Body of pancreas (tissue), 4 donors: ENCODE measurements around the gene TM2D1. TPM values are rescaled to one million over a fixed set of nuclear protein-coding genes. Genes with fewer than 3 reads are reported as not detected.

Source experiments
- ATAC-seq: fragments of 150-250 bp; one replicate; pipeline ENCODE4 v1.9.1; 2016
- DNase-seq, 4 donors: peaks; one replicate each; pipeline ENCODE4 v3.0.0-alpha.2; 2019
- H3K27ac ChIP-seq, 4 donors: fragments of 200-600 bp; sonication (generic); 1 replicate in 3 of 4; 2 replicates in 1 of 4; pipeline versions ENCODE4 v1.5.1 to v1.6.1; 2016 to 2019; ENCODE audit warnings: mild to moderate bottlenecking in 1 of 4, mixed read lengths in 1 of 4, moderate library complexity in 1 of 4
- H3K27me3 ChIP-seq, 2 donors: fragments of 200-600 bp; sonication (generic); one replicate each; pipeline ENCODE4 v1.6.0; 2016; ENCODE audit warnings: mild to moderate bottlenecking in 1 of 2
- H3K36me3 ChIP-seq, 2 donors: fragments of 200-600 bp; sonication (generic); replicated peaks in 1 of 2; 2 replicates each; pipeline ENCODE4 v1.5.1; 2016; ENCODE audit warnings: low read depth in 2 of 2; ENCODE audit not compliant: insufficient read depth in 1 of 2
- H3K4me1 ChIP-seq: fragments of 200-600 bp; sonication (generic); one replicate; pipeline ENCODE4 v1.6.0; 2016
- H3K4me3 ChIP-seq, 2 donors: fragments of 200-600 bp; sonication (generic); 1 replicate in 1 of 2; 2 replicates in 1 of 2; pipeline ENCODE4 v1.5.1; 2016 to 2019
- H3K9me3 ChIP-seq, 3 donors: fragments of 200-600 bp; sonication (generic); 1 replicate in 2 of 3; 2 replicates in 1 of 3; pipeline ENCODE4 v1.5.1; 2016
- CTCF ChIP-seq, 7 experiments: fragments of 450-650 bp in 4 of 7; fragments of 200-600 bp in 3 of 7; sonication (generic) in 3 of 7; IDR thresholded peaks; one replicate each; pipeline ENCODE4 v1.5.1; 2016 to 2019; ENCODE audit warnings: antibody characterized with exemption in 7 of 7
- POLR2A ChIP-seq, 3 donors: fragments of 450-650 bp; IDR thresholded peaks; one replicate each; pipeline ENCODE4 v1.6.1; 2016; ENCODE audit warnings: antibody characterized with exemption in 3 of 3, mild to moderate bottlenecking in 2 of 3
- WGBS, 2 donors: methylation state at CpG; one replicate each; pipeline ENCODE4 v1.1.5; 2017; 5-methylcytosine and 5-hydroxymethylcytosine counted together
- intact Hi-C: fragments of 100-400 bp; cut with DNase I; formaldehyde crosslinking; loops from one replicate; pipeline ENCODE4 v1.15.1; 2023
- total RNA-seq, 2 donors: library from RNA; depleted of rRNA; stranded (reverse); fragments of >200 nt; gene quantifications; one replicate each; pipeline ENCODE4 v1.1.0, GENCODE V29; 2016

The TM2D1 gene
- total RNA-seq, 2 donors from 2014 or later: 29.3 to 39.7 TPM

GRCh38 chr1:61648983-61649742, 75.8 kb downstream of the TM2D1 start:
- 80 to 84% methylated on average over 5 of the region's 5 CpGs for WGBS, 2 donors
- no peak overlapping the region for H3K4me3 ChIP-seq
- intact Hi-C loops: no loop called here

GRCh38 chr1:61647142-61647541, 77.8 kb downstream of the TM2D1 start:
- intact Hi-C loops: no loop called here
- TF ChIP-seq CTCF (IDR thresholded peaks at IDR 0.05) (no peak), POLR2A (IDR thresholded peaks at IDR 0.05) (no peak)

More at GRCh38 chr1:61648983-61649742, 75.8 kb downstream of the TM2D1 start:
- no peaks in the 10 kb centered on the region for H3K27me3 ChIP-seq
- DNase-seq (no peak), ATAC-seq (no peak)
- TF ChIP-seq POLR2A (IDR thresholded peaks at IDR 0.05): no peak
- TF ChIP-seq CTCF (IDR thresholded peaks at IDR 0.05): no peak
- H3K27ac ChIP-seq: no peak overlapping the region
- no peaks in the 10 kb centered on the region for H3K9me3 ChIP-seq
- H3K4me1 ChIP-seq: no peaks in the 10 kb centered on the region
- H3K36me3 ChIP-seq: no peaks in the 10 kb centered on the region

GRCh38 chr1:61645476-61645875, 79.5 kb downstream of the TM2D1 start:
- TF ChIP-seq CTCF (IDR thresholded peaks at IDR 0.05): no peak
- no peak for TF ChIP-seq POLR2A (IDR thresholded peaks at IDR 0.05)
- WGBS, 2 donors: 93 to 95% methylated on average over 4 of the region's 4 CpGs
- Histone ChIP-seq H3K27ac (no peak overlapping the region), H3K27me3 (no peaks in the 10 kb centered on the region), H3K9me3 (no peaks in the 10 kb centered on the region), H3K4me3 (no peak overlapping the region), H3K36me3 (no peaks in the 10 kb centered on the region), H3K4me1 (no peaks in the 10 kb centered on the region)
- ATAC-seq: no peak
- intact Hi-C loops: no loop called here
- DNase-seq: no peak

More at GRCh38 chr1:61647142-61647541, 77.8 kb downstream of the TM2D1 start:
- DNase-seq (no peak), ATAC-seq (no peak)
- Histone ChIP-seq H3K27me3 (no peaks in the 10 kb centered on the region), H3K4me3 (no peak overlapping the region), H3K4me1 (no peaks in the 10 kb centered on the region), H3K36me3 (no peaks in the 10 kb centered on the region), H3K9me3 (no peaks in the 10 kb centered on the region), H3K27ac (no peak overlapping the region)
- WGBS, 2 donors: 92 to 96% methylated on average over 2 of the region's 2 CpGs

- intact Hi-C loops: no loop called here
- Histone ChIP-seq H3K4me3 (no peak overlapping the region), H3K9me3 (no peaks in the 10 kb centered on the region), H3K27me3 (no peaks in the 10 kb centered on the region), H3K27ac (no peak overlapping the region), H3K4me1 (no peaks in the 10 kb centered on the region), H3K36me3 (no peaks in the 10 kb centered on the region)
- no peak for ATAC-seq
- WGBS, 2 donors: 76 to 82% methylated on average over 4 of the region's 4 CpGs
- TF ChIP-seq CTCF (IDR thresholded peaks at IDR 0.05): no peak
- TF ChIP-seq POLR2A (IDR thresholded peaks at IDR 0.05): no peak
- no peak for DNase-seq
Observed at GRCh38 chr1:61644303-61644702, 80.6 kb downstream of the TM2D1 start.
